Prostate gland (tissue), 2 donors: Measurements from ENCODE around the gene PTPRC. TPM values are rescaled to one million over a fixed set of nuclear protein-coding genes. Genes with fewer than 3 reads are reported as not detected.

ENCODE experiments used
- DNase-seq: peaks from one replicate; pipeline ENCODE4 v3.0.0-alpha.2; 2019; ENCODE audit warnings: low spot score
- H3K27ac ChIP-seq, 2 donors: fragments of 200-600 bp; sonication (generic); 2 replicates each; pipeline ENCODE4 v1.5.1; 2017 to 2019
- H3K27me3 ChIP-seq: fragments of 200-600 bp; sonication (generic); replicated peaks from 2 replicates; pipeline ENCODE4 v1.5.1; 2019; ENCODE audit not compliant: insufficient read depth
- H3K36me3 ChIP-seq, 2 donors: fragments of 200-600 bp; sonication (generic); 1 replicate in 1 of 2; 2 replicates in 1 of 2; pipeline versions ENCODE4 v1.5.1 to v1.8.1; 2017 to 2019
- H3K4me1 ChIP-seq: fragments of 200-600 bp; sonication (generic); replicated peaks from 2 replicates; pipeline ENCODE4 v1.5.1; 2019
- H3K4me3 ChIP-seq, 2 donors: fragments of 200-600 bp; sonication (generic); 2 replicates each; pipeline ENCODE4 v1.5.1; 2017 to 2019
- H3K9me3 ChIP-seq: fragments of 200-600 bp; sonication (generic); 2 replicates; pipeline ENCODE4 v1.5.1; 2017
- POLR2A ChIP-seq: fragments of 450-650 bp; IDR thresholded peaks from one replicate; pipeline ENCODE4 v1.6.1; 2016; ENCODE audit warnings: antibody characterized with exemption, mild to moderate bottlenecking
- POLR2AphosphoS5 ChIP-seq: sonication (generic); formaldehyde crosslinking; IDR thresholded peaks from one replicate; pipeline ENCODE4 v1.6.1; 2017; ENCODE audit warnings: antibody characterized with exemption
- WGBS: methylation state at CpG from one replicate; pipeline ENCODE4 v1.1.5; 2018; 5-methylcytosine and 5-hydroxymethylcytosine counted together
- intact Hi-C: fragments of 100-400 bp; cut with DNase I; formaldehyde crosslinking; loops from one replicate; pipeline ENCODE4 v1.14.2; 2022
- total RNA-seq, 2 donors: library from RNA; depleted of rRNA; stranded (reverse); fragments of >200 nt; gene quantifications; one replicate each; pipeline ENCODE4 v1.1.0, GENCODE V29; 2016
- TF ChIP-seq, protein P1 (sequence below), 4 experiments: fragments of 200-600 bp in 2 of 4; fragments of 450-650 bp in 2 of 4; sonication (generic) in 2 of 4; IDR thresholded peaks; 1 replicate in 3 of 4; 2 replicates in 1 of 4; pipeline ENCODE4 v1.5.1; 2016 to 2019; ENCODE audit warnings: antibody characterized with exemption in 4 of 4, mild to moderate bottlenecking in 2 of 4, moderate library complexity in 2 of 4

Gene PTPRC
- total RNA-seq, 2 donors from 2014 or later, result 8.9 to 9.5 TPM

DNA sequence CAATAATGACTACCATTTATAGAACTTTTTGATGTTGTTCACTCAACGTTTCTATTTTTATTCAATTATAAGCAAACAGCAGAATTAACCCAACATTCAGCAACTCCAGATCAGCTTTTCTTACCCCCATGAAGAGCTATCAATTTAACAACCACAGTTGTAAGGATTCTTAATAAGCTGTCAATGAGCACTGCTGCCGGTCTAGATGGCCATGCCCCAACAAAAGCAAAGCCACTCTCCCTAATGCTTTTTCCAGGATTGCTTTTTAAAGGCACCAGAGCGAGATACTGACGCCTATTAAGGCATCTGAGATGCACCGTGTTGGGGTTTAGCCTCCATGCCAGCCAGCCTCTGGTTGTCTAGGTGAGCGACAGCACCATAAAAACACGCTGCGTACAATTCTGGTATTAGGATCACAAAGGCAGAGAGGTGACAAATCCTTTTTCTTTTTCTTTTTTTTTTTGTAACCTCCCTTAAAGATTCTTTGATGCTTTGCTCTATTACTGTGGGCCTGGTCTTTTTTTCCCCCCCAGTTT is 39.5 kb downstream of the PTPRC start:
- intact Hi-C loops, result no loop called here
- no peak overlapping the region for H3K27ac ChIP-seq
- no peak overlapping the region for H3K4me3 ChIP-seq
- H3K36me3 ChIP-seq, result no peaks in the 10 kb centered on the region
- no peaks in the 10 kb centered on the region for H3K27me3 ChIP-seq
- DNase-seq, result no peak
- 74% methylated on average over 8 of the region's 8 CpGs for WGBS
- H3K9me3 ChIP-seq, result no peaks in the 10 kb centered on the region
- no peaks in the 10 kb centered on the region for H3K4me1 ChIP-seq
- TF ChIP-seq POLR2AphosphoS5, result no peak
- TF ChIP-seq, protein P1, sequence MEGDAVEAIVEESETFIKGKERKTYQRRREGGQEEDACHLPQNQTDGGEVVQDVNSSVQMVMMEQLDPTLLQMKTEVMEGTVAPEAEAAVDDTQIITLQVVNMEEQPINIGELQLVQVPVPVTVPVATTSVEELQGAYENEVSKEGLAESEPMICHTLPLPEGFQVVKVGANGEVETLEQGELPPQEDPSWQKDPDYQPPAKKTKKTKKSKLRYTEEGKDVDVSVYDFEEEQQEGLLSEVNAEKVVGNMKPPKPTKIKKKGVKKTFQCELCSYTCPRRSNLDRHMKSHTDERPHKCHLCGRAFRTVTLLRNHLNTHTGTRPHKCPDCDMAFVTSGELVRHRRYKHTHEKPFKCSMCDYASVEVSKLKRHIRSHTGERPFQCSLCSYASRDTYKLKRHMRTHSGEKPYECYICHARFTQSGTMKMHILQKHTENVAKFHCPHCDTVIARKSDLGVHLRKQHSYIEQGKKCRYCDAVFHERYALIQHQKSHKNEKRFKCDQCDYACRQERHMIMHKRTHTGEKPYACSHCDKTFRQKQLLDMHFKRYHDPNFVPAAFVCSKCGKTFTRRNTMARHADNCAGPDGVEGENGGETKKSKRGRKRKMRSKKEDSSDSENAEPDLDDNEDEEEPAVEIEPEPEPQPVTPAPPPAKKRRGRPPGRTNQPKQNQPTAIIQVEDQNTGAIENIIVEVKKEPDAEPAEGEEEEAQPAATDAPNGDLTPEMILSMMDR (IDR thresholded peaks at IDR 0.05), result no peak
- no peak for TF ChIP-seq POLR2A

DNA sequence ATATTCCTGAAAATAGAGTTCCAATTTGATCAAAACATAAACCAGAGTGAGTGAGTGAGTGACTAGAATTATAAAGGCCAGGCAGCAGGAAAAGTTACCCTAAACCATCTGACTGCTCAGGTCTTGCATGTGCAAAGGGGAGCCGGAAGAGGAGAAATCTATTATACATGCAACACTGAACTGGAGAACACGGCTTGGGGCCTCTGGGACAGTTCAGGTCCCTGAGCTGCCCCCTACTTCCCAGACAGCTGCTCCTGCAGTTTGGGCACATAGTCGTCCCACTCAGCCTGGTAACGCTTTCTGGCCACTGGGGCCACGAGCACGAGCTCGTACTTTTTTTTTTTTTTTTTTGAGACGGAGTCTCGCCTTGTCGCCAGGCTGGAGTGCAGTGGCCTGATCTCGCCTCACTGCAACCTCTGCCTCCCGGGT is 40.1 kb downstream of the PTPRC start:
- H3K4me3 ChIP-seq, result no peak overlapping the region
- DNase-seq, result no peak
- H3K9me3 ChIP-seq, result no peaks in the 10 kb centered on the region
- WGBS, result 93% methylated on average over 12 of the region's 12 CpGs
- no peak overlapping the region for H3K27ac ChIP-seq
- H3K36me3 ChIP-seq, result no peaks in the 10 kb centered on the region
- no peaks in the 10 kb centered on the region for H3K27me3 ChIP-seq
- TF ChIP-seq POLR2AphosphoS5 (no peak), POLR2A (no peak)
- TF ChIP-seq, protein P1 (IDR thresholded peaks at IDR 0.05), result no peak
- no peaks in the 10 kb centered on the region for H3K4me1 ChIP-seq
- intact Hi-C loops, result no loop called here

DNA sequence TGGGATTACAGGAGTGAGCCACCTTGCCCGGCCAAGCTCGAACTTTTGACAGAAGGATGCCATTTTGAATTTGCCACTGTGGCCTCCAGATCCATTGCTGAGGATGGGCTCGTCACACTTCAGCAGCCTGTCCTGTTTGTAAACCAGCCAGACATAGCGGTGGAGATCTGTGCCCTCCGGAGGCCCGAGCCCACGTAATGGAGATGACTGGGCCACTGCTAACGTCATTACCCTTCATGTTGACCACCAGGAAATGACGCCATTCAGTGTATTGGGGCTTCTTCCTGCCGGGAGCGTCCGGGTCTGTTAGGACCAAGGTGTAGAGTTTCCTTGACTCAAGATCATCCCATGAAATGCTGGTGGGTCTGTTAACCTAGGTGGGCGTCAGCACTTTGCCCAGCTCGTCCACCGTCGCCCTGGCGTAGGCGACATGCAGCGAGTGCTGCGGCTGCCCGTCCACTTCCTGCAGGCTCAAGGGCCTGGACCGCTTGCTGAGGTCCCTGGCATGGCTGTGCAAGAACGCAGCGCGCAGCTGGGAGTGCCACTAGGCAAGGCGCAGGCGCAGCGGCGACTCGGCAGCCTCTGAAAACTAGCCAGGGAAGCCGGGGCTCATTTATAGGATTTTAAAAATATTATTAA is 40.8 kb downstream of the PTPRC start:
- intact Hi-C loops, result no loop called here
- 97% methylated on average over 31 of the region's 31 CpGs for WGBS
- no peak overlapping the region for H3K27ac ChIP-seq
- H3K9me3 ChIP-seq, result no peaks in the 10 kb centered on the region
- no peaks in the 10 kb centered on the region for H3K4me1 ChIP-seq
- no peaks in the 10 kb centered on the region for H3K36me3 ChIP-seq
- H3K4me3 ChIP-seq, result no peak overlapping the region
- TF ChIP-seq, protein P1 (IDR thresholded peaks at IDR 0.05), result no peak
- TF ChIP-seq POLR2A, result no peak
- TF ChIP-seq POLR2AphosphoS5, result no peak
- H3K27me3 ChIP-seq, result no peaks in the 10 kb centered on the region
- DNase-seq, result no peak

- TF ChIP-seq, protein P1 (IDR thresholded peaks at IDR 0.05), result no peak
- TF ChIP-seq POLR2A, result no peak
- no peak for TF ChIP-seq POLR2AphosphoS5
- H3K4me3 ChIP-seq, result no peak overlapping the region
- no peak overlapping the region for H3K27ac ChIP-seq
- no peaks in the 10 kb centered on the region for H3K4me1 ChIP-seq
- no peaks in the 10 kb centered on the region for H3K9me3 ChIP-seq
- 93% methylated on average over 15 of the region's 15 CpGs for WGBS
- intact Hi-C loops, result no loop called here
- no peaks in the 10 kb centered on the region for H3K27me3 ChIP-seq
- DNase-seq, result no peak
- no peaks in the 10 kb centered on the region for H3K36me3 ChIP-seq
Observed at GRCh38 chr1:198680174-198680875, 41.5 kb downstream of the PTPRC start.

GRCh38 chr1:198681252-198681651 is 42.4 kb downstream of the PTPRC start:
- Histone ChIP-seq H3K27ac (no peak overlapping the region), H3K4me1 (no peaks in the 10 kb centered on the region), H3K27me3 (no peaks in the 10 kb centered on the region), H3K9me3 (no peaks in the 10 kb centered on the region), H3K4me3 (no peak overlapping the region), H3K36me3 (no peaks in the 10 kb centered on the region)
- no peak for DNase-seq
- intact Hi-C loops, result no loop called here
- WGBS, result 48% methylated on average over 1 of the region's 1 CpG
- TF ChIP-seq POLR2A, result no peak
- TF ChIP-seq, protein P1 (IDR thresholded peaks at IDR 0.05), result no peak
- no peak for TF ChIP-seq POLR2AphosphoS5
